Activated CD8-positive, alpha-beta memory T cell treated with anti-CD3 and anti-CD28 coated beads, Interleukin-2, amount 50 U/mL, for 48 hours (primary cell): ENCODE results near the gene SUCLG2.
"Not testable (repeated sequence)": the region's sequence is repeated elsewhere in the genome, so short reads cannot be mapped to it uniquely, and the experiment has no call there.

ENCODE experiments used
- DNase-seq: peaks from one replicate; pipeline ENCODE4 v3.0.0-alpha.2; 2020

The SUCLG2 gene

GRCh38 chr3:67557848-67558355 is 96.5 kb downstream of the SUCLG2 start:
- DNase-seq, result no peak

GRCh38 chr3:67551361-67552016 is 102.9 kb downstream of the SUCLG2 start:
- no peak for DNase-seq

- DNase-seq, result no peak
Measured at GRCh38 chr3:67550541-67550940, 103.9 kb downstream of the SUCLG2 start.

GRCh38 chr3:67542502-67543250 is 111.7 kb downstream of the SUCLG2 start:
- DNase-seq, result not testable (repeated sequence)

- DNase-seq, result no peak
Measured at GRCh38 chr3:67540198-67540894, 114.1 kb downstream of the SUCLG2 start.

- not testable (repeated sequence) for DNase-seq
Measured at GRCh38 chr3:67537203-67537602, 117.2 kb downstream of the SUCLG2 start.

GRCh38 chr3:67535006-67535405 is 119.4 kb downstream of the SUCLG2 start:
- DNase-seq, result no peak

GRCh38 chr3:67534594-67534993 is 119.8 kb downstream of the SUCLG2 start:
- no peak for DNase-seq

GRCh38 chr3:67531181-67532101 is 123.0 kb downstream of the SUCLG2 start:
- DNase-seq, result no peak

GRCh38 chr3:67529915-67530314 is 124.5 kb downstream of the SUCLG2 start:
- no peak for DNase-seq

GRCh38 chr3:67529337-67529736 is 125.1 kb downstream of the SUCLG2 start:
- no peak for DNase-seq

GRCh38 chr3:67526246-67526645 is 128.2 kb downstream of the SUCLG2 start:
- no peak for DNase-seq

- no peak for DNase-seq
Measured at GRCh38 chr3:67524046-67524445, 130.4 kb downstream of the SUCLG2 start.

GRCh38 chr3:67522081-67522480 is 132.3 kb downstream of the SUCLG2 start:
- no peak for DNase-seq

- DNase-seq, result no peak
Measured at GRCh38 chr3:67521053-67521646, 133.3 kb downstream of the SUCLG2 start.

GRCh38 chr3:67518236-67518635 is 136.2 kb downstream of the SUCLG2 start:
- DNase-seq, result no peak

GRCh38 chr3:67517781-67518180 is 136.6 kb downstream of the SUCLG2 start:
- no peak for DNase-seq

- DNase-seq, result no peak
Measured at GRCh38 chr3:67516496-67516895, 137.9 kb downstream of the SUCLG2 start.

GRCh38 chr3:67515778-67516177 is 138.6 kb downstream of the SUCLG2 start:
- no peak for DNase-seq

GRCh38 chr3:67509471-67510075 is 144.8 kb downstream of the SUCLG2 start:
- DNase-seq, result no peak

- DNase-seq, result no peak
Measured at GRCh38 chr3:67507584-67507983, 146.8 kb downstream of the SUCLG2 start.

- DNase-seq, result no peak
Measured at GRCh38 chr3:67500709-67501108, 153.7 kb downstream of the SUCLG2 start.
